ENCODE measurements around the gene ZSCAN22.
"Not testable (repeated sequence)": the region's sequence is repeated elsewhere in the genome, so short reads cannot be mapped to it uniquely, and the experiment has no call there.

The ZSCAN22 gene

GRCh38 chr19:58326914-58327726 lies at the start of gene ZSCAN22:
TSS of gene ZSCAN22 (plus strand) at chr19:58326994. CDS start at chr19:58334803, 7,809 bp downstream.
- in situ Hi-C loops (cut with MboI; ENCODE audit: low sequenced_read_pairs): no loop called here

GRCh38 chr19:58277197-58277596 lies 49.6 kb upstream of the ZSCAN22 start:
- in situ Hi-C loops (cut with MboI; ENCODE audit: low sequenced_read_pairs): no loop called here

GRCh38 chr19:58277748-58278540 lies 48.9 kb upstream of the ZSCAN22 start:
- in situ Hi-C loops (cut with MboI; ENCODE audit: low sequenced_read_pairs): no loop called here

GRCh38 chr19:58278541-58279041 lies 48.2 kb upstream of the ZSCAN22 start, which contains the start of gene ZNF8:
TSS of gene ZNF8 (plus strand) at chr19:58278955. CDS start at chr19:58279082, 127 bp downstream.
- in situ Hi-C loops (cut with MboI; ENCODE audit: low sequenced_read_pairs): no loop called here

- in situ Hi-C loops (cut with MboI; ENCODE audit: low sequenced_read_pairs): no loop called here
Measured at GRCh38 chr19:58279042-58279924, 47.5 kb upstream of the ZSCAN22 start.

- in situ Hi-C loops (cut with MboI; ENCODE audit: low sequenced_read_pairs): no loop called here
Measured at GRCh38 chr19:58279925-58280316, 46.9 kb upstream of the ZSCAN22 start.

GRCh38 chr19:58284199-58284598 lies 42.6 kb upstream of the ZSCAN22 start:
- in situ Hi-C loops (cut with MboI; ENCODE audit: low sequenced_read_pairs): no loop called here

GRCh38 chr19:58291943-58292342 lies 34.9 kb upstream of the ZSCAN22 start:
- in situ Hi-C loops (cut with MboI; ENCODE audit: low sequenced_read_pairs): no loop called here

GRCh38 chr19:58294743-58295374 lies 31.9 kb upstream of the ZSCAN22 start:
- in situ Hi-C loops (cut with MboI; ENCODE audit: low sequenced_read_pairs): no loop called here

GRCh38 chr19:58296104-58296503 lies 30.7 kb upstream of the ZSCAN22 start:
- in situ Hi-C loops (cut with MboI; ENCODE audit: low sequenced_read_pairs): no loop called here

GRCh38 chr19:58300620-58301019 lies 26.2 kb upstream of the ZSCAN22 start:
- in situ Hi-C loops (cut with MboI; ENCODE audit: low sequenced_read_pairs): no loop called here

- in situ Hi-C loops (cut with MboI; ENCODE audit: low sequenced_read_pairs): no loop called here
Measured at GRCh38 chr19:58304255-58304654, 22.5 kb upstream of the ZSCAN22 start.

GRCh38 chr19:58304748-58305064 lies 22.1 kb upstream of the ZSCAN22 start:
- in situ Hi-C loops (cut with MboI; ENCODE audit: low sequenced_read_pairs): no loop called here

GRCh38 chr19:58305065-58305931 lies 21.5 kb upstream of the ZSCAN22 start, which contains the start of gene ERVK3-1:
TSS of gene ERVK3-1 (plus strand) at chr19:58305377. CDS start at chr19:58312169, 6,792 bp downstream.
- in situ Hi-C loops (cut with MboI; ENCODE audit: low sequenced_read_pairs): no loop called here

GRCh38 chr19:58305932-58306323 lies 20.9 kb upstream of the ZSCAN22 start:
- in situ Hi-C loops (cut with MboI; ENCODE audit: low sequenced_read_pairs): no loop called here

- in situ Hi-C loops (cut with MboI; ENCODE audit: low sequenced_read_pairs): no loop called here
Measured at GRCh38 chr19:58307736-58308135, 19.1 kb upstream of the ZSCAN22 start.

- in situ Hi-C loops (cut with MboI; ENCODE audit: low sequenced_read_pairs): not testable (repeated sequence)
Measured at GRCh38 chr19:58310685-58311084, 16.1 kb upstream of the ZSCAN22 start.

GRCh38 chr19:58311345-58311865 lies 15.4 kb upstream of the ZSCAN22 start:
- in situ Hi-C loops (cut with MboI; ENCODE audit: low sequenced_read_pairs): no loop called here

- in situ Hi-C loops (cut with MboI; ENCODE audit: low sequenced_read_pairs): no loop called here
Measured at GRCh38 chr19:58315580-58315979, 11.2 kb upstream of the ZSCAN22 start.

All from HL-60/S4 treated with phorbol 12-myristate 13-acetate at 8.2 ng/mL for 4 days and 3 days (cell line).